Measurements from ENCODE around the gene ARRDC1.

DNA sequence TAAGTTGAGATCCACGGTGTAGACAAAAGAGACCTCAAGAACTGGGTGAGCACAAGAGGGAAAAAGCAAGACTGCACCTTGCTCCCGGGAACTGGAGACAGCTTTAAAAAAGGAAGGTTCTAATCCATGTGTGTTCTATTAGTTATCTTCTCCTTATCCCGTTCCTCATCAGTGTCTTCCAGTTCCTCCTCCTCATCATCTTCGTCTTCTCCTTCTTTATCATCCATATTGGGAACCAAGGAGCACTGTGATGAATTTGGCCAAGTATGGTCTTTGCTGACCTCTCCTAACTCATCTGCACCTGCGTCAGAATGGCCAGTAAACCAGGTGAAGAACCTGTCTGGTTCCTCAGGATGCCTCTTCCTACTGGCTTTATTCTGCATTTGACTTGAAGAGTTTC, 35.4 kb downstream of the ARRDC1 start:
- TF ChIP-seq, protein P1, sequence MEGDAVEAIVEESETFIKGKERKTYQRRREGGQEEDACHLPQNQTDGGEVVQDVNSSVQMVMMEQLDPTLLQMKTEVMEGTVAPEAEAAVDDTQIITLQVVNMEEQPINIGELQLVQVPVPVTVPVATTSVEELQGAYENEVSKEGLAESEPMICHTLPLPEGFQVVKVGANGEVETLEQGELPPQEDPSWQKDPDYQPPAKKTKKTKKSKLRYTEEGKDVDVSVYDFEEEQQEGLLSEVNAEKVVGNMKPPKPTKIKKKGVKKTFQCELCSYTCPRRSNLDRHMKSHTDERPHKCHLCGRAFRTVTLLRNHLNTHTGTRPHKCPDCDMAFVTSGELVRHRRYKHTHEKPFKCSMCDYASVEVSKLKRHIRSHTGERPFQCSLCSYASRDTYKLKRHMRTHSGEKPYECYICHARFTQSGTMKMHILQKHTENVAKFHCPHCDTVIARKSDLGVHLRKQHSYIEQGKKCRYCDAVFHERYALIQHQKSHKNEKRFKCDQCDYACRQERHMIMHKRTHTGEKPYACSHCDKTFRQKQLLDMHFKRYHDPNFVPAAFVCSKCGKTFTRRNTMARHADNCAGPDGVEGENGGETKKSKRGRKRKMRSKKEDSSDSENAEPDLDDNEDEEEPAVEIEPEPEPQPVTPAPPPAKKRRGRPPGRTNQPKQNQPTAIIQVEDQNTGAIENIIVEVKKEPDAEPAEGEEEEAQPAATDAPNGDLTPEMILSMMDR (IDR thresholded peaks at IDR 0.05; ENCODE audit: insufficient read depth, low read length), result no peak
- TF ChIP-seq REST (IDR thresholded peaks at IDR 0.05; ENCODE audit: insufficient replicate concordance, low read depth) (no peak), POLR2AphosphoS5 (IDR thresholded peaks at IDR 0.05; ENCODE audit: low read depth) (no peak), GABPA (IDR thresholded peaks at IDR 0.05; ENCODE audit: low read depth) (no peak)

Measured in HL-60 (cell line).